ENCODE measurements around the gene HOXB4. TPM values are rescaled to one million over a fixed set of nuclear protein-coding genes. Genes with fewer than 3 reads are reported as not detected.

Gene HOXB4
- total and polyA plus RNA-seq, 10 of the 15 experiments (the other 5 are each of a cell fraction or from before 2014, with no cell fraction given) = 0.35 to 5.8 (median 3.0) TPM

DNA sequence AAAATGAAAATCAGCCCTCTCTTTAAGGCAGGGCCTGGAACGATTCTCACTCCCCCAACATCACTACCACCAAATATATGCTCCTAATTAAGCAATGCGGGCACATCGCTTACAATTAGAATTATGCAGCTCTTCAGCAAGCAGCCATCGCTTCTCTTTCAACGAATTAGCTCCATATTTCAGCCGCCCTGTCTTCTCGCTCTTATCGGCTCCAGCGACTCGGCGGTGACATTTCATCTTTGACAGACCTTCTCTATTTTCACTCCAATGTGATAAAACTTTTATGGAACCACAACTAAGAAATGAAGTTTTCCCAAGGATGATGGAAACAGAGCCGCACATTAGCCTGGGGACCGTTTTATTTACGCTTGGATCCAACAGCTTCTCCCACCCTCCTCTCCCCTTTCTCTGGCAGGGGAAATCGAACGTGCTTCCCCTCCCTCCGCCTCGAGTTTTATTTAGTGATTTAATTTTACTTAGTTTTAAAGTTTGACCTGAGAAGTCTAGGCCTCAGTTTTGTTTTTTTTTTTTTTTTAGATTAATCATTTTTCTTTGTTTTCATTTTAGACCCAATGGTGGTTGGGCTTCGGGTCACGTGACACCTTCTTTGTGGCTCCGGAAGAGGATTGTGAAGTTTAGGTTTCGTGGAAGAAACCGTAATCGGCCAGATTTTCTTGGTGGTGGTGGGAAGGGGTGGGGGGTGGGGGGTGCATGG, 30.2 kb downstream of the HOXB4 start:
- H3K4me3 ChIP-seq = no peak overlapping the region
- in situ Hi-C loops (cut with MboI) (no loop called here), intact Hi-C loops (cut with micrococcal nuclease; ENCODE audit: unreplicated experiment) (no loop called here)
- no peaks in the 10 kb centered on the region for H3K9me3 ChIP-seq (replicated peaks; ENCODE audit: control insufficient read depth, insufficient read depth, low read length)
- no TSS peak for BruUV-seq (replicated peaks)
- CTCF ChIA-PET = interaction anchor here (0.7 to 1.1 kb wide), 3 partner anchors 45 to 288 kb away, joined by 3 to 4 read pairs (median 3); no protein-coding TSS in a partner anchor
- H3K27me3 ChIP-seq (replicated peaks in 1 of 2; ENCODE audit: control insufficient read depth in 2 of 2, insufficient read depth in 2 of 2, low read length in 1 of 2) = no peaks in the 10 kb centered on the region
- peaks cover 0 to 6% of the 10 kb centered on the region in 2 experiments; a peak in 2 of 4 replicates for H3K36me3 ChIP-seq (ENCODE audit: control insufficient read depth in 2 of 2, insufficient read depth in 2 of 2, low read length in 1 of 2)
- DNase-seq (ENCODE audit: low read depth, low spot score) (no peak), FAIRE-seq (no peak), ATAC-seq (no peak)
- no peak overlapping the region for H3K9ac ChIP-seq (ENCODE audit: control insufficient read depth, insufficient read depth, low read length)
- H3K4me2 ChIP-seq (ENCODE audit: control insufficient read depth, insufficient read depth) = no peak overlapping the region
- H3K79me2 ChIP-seq (ENCODE audit: control insufficient read depth, insufficient read depth, low read length) = peaks cover 2% of the 10 kb centered on the region
- WGBS (ENCODE audit: insufficient coverage, insufficient replicate concordance, low lambda C conversion rate, missing lambda C conversion rate) = 58% methylated on average over 24 of the region's 24 CpGs
- RAD21 ChIA-PET (ENCODE audit: unreplicated experiment) = interaction anchor here (1.3 to 1.4 kb wide), 2 partner anchors 27 to 55 kb away, joined by 3 to 4 read pairs; no protein-coding TSS in a partner anchor
- POLR2A ChIA-PET = interaction anchor here (0.6 to 1.7 kb wide), 3 partner anchors 9 to 363 kb away, joined by 3 to 8 read pairs (median 5); no protein-coding TSS in a partner anchor
- no peak overlapping the region for H3K27ac ChIP-seq (ENCODE audit: control insufficient read depth, insufficient read depth)
- SMC1A ChIA-PET (ENCODE audit: uncharacterized antibody, unreplicated experiment) = interaction anchor here (1.0 to 1.8 kb wide), 3 partner anchors 30 to 196 kb away, joined by 3 to 5 read pairs (median 3); no protein-coding TSS in a partner anchor
- H3K4me1 ChIP-seq (ENCODE audit: control insufficient read depth, insufficient read depth, low read length) = peaks cover 7% of the 10 kb centered on the region
- H4K20me1 ChIP-seq (ENCODE audit: control insufficient read depth, insufficient read depth) = no peaks in the 10 kb centered on the region
- no peak overlapping the region for H2AFZ ChIP-seq (ENCODE audit: control insufficient read depth, low read depth, low read length)
- TF ChIP-seq RB1 (IDR thresholded peaks at IDR 0.05; ENCODE audit: borderline replicate concordance) (no peak), RCOR1 (conservative IDR thresholded peaks at IDR 0.05; ENCODE audit: low read depth, low read length) (no peak), USF2 (IDR thresholded peaks at IDR 0.05; ENCODE audit: borderline replicate concordance, low read depth, low read length) (no peak), BRCA1 (IDR thresholded peaks at IDR 0.05; ENCODE audit: low read depth, low read length) (no peak), HDGF (IDR thresholded peaks at IDR 0.05) (no peak), IRF4 (IDR thresholded peaks at IDR 0.05; ENCODE audit: low read depth, low read length) (no peak), TARDBP (IDR thresholded peaks at IDR 0.05; ENCODE audit: borderline replicate concordance) (no peak), NR2C1 (IDR thresholded peaks at IDR 0.05) (no peak), SIN3A (IDR thresholded peaks at IDR 0.05; ENCODE audit: low read depth, low read length) (no peak), USF1 (IDR thresholded peaks at IDR 0.05; ENCODE audit: borderline replicate concordance, extremely low read length, insufficient read depth, low read depth, low read length) (peak; percentile 8), POLR2A (IDR thresholded peaks at IDR 0.05; ENCODE audit: low read depth, low read length) (no peak), ETV6 (conservative IDR thresholded peaks at IDR 0.05 in 1 of 2, IDR thresholded peaks at IDR 0.05 in 1 of 2; ENCODE audit: borderline replicate concordance in 1 of 2, low read depth in 1 of 2) (no peak), REST (IDR thresholded peaks at IDR 0.05; ENCODE audit: low read depth, low read length) (no peak), TCF12 (IDR thresholded peaks at IDR 0.05; ENCODE audit: low read depth, low read length) (no peak), IKZF1 (conservative IDR thresholded peaks at IDR 0.05) (no peak), SMAD1 (IDR thresholded peaks at IDR 0.05; ENCODE audit: low read depth, partially characterized antibody) (no peak), GATAD2B (conservative IDR thresholded peaks at IDR 0.05; ENCODE audit: low read depth) (no peak)
- TF ChIP-seq, protein P1, sequence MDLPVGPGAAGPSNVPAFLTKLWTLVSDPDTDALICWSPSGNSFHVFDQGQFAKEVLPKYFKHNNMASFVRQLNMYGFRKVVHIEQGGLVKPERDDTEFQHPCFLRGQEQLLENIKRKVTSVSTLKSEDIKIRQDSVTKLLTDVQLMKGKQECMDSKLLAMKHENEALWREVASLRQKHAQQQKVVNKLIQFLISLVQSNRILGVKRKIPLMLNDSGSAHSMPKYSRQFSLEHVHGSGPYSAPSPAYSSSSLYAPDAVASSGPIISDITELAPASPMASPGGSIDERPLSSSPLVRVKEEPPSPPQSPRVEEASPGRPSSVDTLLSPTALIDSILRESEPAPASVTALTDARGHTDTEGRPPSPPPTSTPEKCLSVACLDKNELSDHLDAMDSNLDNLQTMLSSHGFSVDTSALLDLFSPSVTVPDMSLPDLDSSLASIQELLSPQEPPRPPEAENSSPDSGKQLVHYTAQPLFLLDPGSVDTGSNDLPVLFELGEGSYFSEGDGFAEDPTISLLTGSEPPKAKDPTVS (IDR thresholded peaks at IDR 0.05; ENCODE audit: low read depth, low read length) = no peak

Data from GM12878 (cell line).